Fibroblast of mammary gland (primary cell): ENCODE measurements around the gene PPP4C.

Experiments used
- DNase-seq: peaks from one replicate; pipeline ENCODE4 v3.0.0-alpha.2; 2010; ENCODE audit warnings: low read depth
- H3K4me3 ChIP-seq: 2 replicates; pipeline ENCODE4 v1.5.1; 2011; ENCODE audit warnings: low read depth, mild to moderate bottlenecking, low read length, moderate library complexity; ENCODE audit not compliant: control insufficient read depth
- CTCF ChIP-seq: conservative IDR thresholded peaks from 2 replicates; pipeline ENCODE4 v1.5.1; 2011; ENCODE audit warnings: low read depth, low read length, inconsistent platforms; ENCODE audit not compliant: control insufficient read depth, insufficient read depth

The PPP4C gene

DNA sequence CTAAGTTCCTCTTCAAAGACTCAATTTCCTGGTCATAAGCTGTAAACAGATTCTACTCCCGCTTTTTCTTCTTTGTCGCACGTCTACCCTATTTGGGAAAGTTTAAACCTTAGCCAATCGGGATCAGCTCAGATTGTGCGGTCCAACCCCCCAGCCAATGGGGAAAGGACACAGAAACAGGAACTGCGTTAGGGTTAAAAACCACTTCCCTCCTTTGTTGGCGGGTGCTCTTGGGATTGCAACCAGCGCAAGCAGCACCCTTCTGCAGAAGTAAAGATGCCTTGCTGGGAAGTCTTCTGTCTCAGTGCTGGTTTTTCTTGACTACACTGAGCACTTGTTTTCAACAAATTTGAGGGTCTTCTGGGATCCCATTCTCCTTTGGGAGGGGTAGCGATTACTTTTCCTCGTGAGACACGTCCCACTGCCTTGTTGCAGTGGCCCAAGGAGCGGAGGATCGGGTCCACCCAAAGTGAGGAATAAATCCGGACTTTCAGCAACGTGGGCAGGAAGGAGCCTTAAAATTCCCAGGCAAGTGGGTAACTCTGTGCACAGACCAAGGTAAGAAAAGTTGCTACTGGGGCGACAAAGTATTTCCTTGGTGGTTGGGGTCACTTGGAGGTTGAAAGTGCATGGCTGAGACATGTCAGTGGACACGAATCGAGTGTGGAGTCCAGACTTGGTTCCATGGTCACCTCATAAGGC lies 21.2 kb downstream of the PPP4C start:
- DNase-seq: no peak
- no peak for TF ChIP-seq CTCF
- H3K4me3 ChIP-seq: no peak overlapping the region

- H3K4me3 ChIP-seq: no peak overlapping the region
- DNase-seq: no peak
- no peak for TF ChIP-seq CTCF
Measured at GRCh38 chr16:30104090-30104489, 28.3 kb downstream of the PPP4C start.

- H3K4me3 ChIP-seq: no peak overlapping the region
- DNase-seq: no peak
- no peak for TF ChIP-seq CTCF
Measured at GRCh38 chr16:30104492-30104891, 28.7 kb downstream of the PPP4C start.

- no peak for DNase-seq
- no peak overlapping the region for H3K4me3 ChIP-seq
- TF ChIP-seq CTCF: no peak
Measured at GRCh38 chr16:30108059-30108850, 32.5 kb downstream of the PPP4C start.

GRCh38 chr16:30110661-30111060 lies 34.9 kb downstream of the PPP4C start:
- H3K4me3 ChIP-seq: no peak overlapping the region
- DNase-seq: peak; percentile 19
- TF ChIP-seq CTCF: no peak

GRCh38 chr16:30112197-30113030 lies 36.6 kb downstream of the PPP4C start:
- peak; percentile 69 for DNase-seq
- H3K4me3 ChIP-seq: no peak overlapping the region
- peak; percentile 68 for TF ChIP-seq CTCF
